ENCODE data around the gene GCGR. TPM values are rescaled to one million over a fixed set of nuclear protein-coding genes. Genes with fewer than 3 reads are reported as not detected.
A peak's percentile ranks its signal among the peaks of the same experiment; 100 is the strongest.

Gene GCGR
- total RNA-seq, 1 donor from 2014 or later, result not detected

DNA sequence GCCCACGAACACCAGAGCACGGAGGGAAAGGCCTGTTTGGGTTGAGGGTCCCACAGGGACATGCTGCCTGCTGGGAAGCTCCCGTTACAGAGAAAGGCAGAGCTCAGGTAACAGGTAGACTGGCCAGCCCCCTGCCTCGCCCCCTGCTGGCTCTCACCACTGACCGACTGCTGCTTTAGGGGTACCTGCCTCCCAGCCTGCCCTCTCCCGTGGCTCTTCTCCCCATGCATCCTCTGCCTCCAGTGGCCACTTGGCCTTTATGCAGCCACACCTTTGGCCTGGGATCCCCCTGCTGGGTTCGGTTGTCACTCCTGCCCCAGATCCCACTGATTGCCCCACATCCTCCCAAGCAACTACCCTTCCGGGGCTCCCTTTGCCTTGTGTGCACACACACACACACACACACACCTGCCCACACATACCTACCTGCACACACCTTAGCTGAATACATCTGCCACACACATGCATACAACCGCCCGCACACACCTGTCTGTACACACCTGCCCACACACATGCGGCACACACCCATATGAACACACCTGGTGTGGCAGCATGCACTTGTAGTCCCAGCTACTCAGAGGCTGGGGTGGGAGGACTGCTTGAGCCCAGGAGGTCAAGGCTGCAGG, 22.0 kb downstream of the GCGR start:
- no peak for DNase-seq (ENCODE audit: low read depth)
- H3K4me3 ChIP-seq (ENCODE audit: low read depth, low read length), result no peak overlapping the region
- TF ChIP-seq, protein P1, sequence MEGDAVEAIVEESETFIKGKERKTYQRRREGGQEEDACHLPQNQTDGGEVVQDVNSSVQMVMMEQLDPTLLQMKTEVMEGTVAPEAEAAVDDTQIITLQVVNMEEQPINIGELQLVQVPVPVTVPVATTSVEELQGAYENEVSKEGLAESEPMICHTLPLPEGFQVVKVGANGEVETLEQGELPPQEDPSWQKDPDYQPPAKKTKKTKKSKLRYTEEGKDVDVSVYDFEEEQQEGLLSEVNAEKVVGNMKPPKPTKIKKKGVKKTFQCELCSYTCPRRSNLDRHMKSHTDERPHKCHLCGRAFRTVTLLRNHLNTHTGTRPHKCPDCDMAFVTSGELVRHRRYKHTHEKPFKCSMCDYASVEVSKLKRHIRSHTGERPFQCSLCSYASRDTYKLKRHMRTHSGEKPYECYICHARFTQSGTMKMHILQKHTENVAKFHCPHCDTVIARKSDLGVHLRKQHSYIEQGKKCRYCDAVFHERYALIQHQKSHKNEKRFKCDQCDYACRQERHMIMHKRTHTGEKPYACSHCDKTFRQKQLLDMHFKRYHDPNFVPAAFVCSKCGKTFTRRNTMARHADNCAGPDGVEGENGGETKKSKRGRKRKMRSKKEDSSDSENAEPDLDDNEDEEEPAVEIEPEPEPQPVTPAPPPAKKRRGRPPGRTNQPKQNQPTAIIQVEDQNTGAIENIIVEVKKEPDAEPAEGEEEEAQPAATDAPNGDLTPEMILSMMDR (conservative IDR thresholded peaks at IDR 0.05; ENCODE audit: low read depth, low read length), result no peak

DNA sequence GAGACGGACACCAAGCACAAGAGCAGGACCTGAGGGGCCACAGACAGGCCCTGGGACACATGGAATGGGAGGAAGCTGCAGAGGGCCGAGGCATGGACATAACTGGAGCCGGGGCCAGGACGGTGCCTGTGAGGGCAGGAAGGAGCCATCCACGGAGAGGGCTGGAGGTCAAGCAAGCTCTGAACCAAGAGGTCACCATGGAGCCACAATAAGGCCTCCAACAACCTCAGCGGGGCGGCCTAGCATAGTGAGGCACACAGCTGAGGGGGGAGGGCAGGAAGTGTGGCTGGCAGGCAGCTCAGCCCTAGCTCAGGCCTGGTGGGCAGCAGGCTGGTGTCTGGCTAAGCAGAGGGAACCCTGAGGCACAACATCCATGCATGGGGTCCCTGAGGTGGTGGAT, 24.7 kb downstream of the GCGR start:
- no peak for DNase-seq (ENCODE audit: low read depth)
- TF ChIP-seq, protein P1 (conservative IDR thresholded peaks at IDR 0.05; ENCODE audit: low read depth, low read length), result no peak
- H3K4me3 ChIP-seq (ENCODE audit: low read depth, low read length), result no peak overlapping the region

DNA sequence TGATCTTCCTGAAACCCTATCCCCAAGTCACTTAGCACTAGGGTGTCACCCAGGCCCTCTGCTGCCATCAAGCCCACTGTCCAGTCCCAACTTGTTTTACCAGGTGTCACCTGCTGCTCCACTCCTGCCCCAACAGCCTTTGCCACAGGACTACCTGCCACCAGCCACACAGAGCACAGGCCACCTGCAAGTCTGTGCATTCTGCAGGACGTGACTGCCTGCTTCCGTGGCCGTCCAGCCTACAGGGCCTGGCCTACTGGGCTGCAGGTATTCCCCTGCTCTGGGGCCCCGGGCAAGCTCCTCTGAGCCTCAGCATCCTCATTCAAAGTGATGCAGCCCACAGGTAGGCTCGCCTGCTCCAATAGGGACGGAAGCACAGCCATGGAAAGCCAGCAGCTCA, 25.9 kb downstream of the GCGR start:
- TF ChIP-seq, protein P1 (conservative IDR thresholded peaks at IDR 0.05; ENCODE audit: low read depth, low read length), result no peak
- DNase-seq (ENCODE audit: low read depth), result no peak
- no peak overlapping the region for H3K4me3 ChIP-seq (ENCODE audit: low read depth, low read length)

DNA sequence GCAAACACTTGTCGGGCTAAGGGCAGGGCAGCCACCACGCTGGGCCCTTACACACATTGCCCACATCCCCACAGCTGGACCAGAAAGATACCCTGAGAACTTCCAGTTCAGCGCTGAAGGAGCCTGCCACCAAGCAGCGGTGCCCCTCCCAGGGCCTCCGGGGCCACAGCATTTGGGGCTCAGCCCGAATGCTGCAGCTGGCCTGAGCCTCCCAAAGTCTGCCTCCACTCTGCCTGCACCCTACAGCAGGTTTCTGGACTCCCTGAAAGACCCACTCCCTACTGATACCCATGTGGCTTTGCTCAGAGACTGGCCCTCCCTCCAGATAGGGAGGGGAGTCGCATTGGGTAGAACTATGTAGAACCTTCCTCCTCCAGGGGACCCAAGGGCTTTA, 27.6 kb downstream of the GCGR start:
- DNase-seq (ENCODE audit: low read depth), result no peak
- peak overlapping the region; percentile 77 for H3K4me3 ChIP-seq (ENCODE audit: low read depth, low read length)

DNA sequence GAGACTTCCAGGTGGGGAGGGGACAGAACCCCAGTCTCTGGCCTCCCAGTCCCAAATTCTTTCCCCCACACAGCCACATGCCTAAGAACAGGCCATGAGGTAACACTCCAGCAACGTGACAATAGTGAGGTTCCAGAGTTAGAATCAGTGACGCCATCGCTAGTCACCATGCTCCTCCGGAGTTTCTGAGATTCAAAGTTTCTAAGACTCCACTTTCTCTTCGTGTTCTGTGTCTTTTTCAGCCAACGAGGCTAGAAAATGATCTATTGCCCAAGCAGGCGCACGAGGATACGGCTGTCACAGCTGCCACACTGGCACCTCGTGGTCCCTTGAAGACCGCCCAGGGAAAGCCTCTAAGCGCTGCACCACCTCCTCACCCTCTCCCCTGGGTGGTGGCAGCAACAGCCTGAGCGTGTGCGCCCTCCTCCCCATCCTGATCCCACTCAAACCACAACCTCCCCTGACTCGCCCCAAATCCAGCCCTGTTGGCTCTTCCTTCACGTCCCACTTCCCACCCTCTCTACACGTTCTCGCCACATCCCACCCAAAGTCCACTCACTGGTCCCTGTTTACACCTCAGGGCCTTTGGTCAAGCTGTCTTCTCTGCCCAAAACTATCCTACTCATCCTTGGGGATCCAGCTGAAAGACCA, 28.1 kb downstream of the GCGR start:
- no peak for DNase-seq (ENCODE audit: low read depth)
- TF ChIP-seq, protein P1 (conservative IDR thresholded peaks at IDR 0.05; ENCODE audit: low read depth, low read length), result no peak
- peak overlapping the region; percentile 77 for H3K4me3 ChIP-seq (ENCODE audit: low read depth, low read length)

More for the DNA sequence above, 27.6 kb downstream of the GCGR start:
- TF ChIP-seq, protein P1 (conservative IDR thresholded peaks at IDR 0.05; ENCODE audit: low read depth, low read length), result no peak

DNA sequence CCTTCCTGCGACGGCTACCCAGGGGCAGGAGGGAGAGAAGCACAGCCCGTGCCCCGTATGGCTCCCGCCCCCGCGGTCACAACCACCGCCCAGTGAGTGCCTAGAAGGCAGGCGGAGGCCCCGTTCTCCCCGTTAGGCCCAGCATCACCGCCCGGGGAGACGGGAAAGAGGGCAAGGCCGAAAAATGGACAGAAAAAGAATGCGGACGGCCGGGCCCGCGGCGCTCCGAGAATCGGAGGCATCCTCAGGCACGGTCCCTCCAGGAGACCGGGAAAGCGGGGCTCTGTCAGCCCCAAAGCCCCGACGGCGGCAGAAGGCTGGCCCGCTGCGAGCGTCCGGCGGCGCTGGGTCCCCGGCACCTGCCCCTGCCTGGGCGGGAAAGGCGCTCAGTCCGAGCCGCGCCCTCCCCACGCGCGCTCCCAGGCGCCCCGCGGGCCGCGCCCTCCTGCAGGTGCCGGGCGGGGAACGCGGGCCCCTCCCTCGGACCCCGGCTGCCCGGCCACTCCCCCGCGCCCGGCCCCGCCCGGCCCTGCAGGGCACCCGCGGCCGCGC, 28.7 kb downstream of the GCGR start:
- TF ChIP-seq, protein P1 (conservative IDR thresholded peaks at IDR 0.05; ENCODE audit: low read depth, low read length), result no peak
- H3K4me3 ChIP-seq (ENCODE audit: low read depth, low read length), result peak overlapping the region; percentile 77
- DNase-seq (ENCODE audit: low read depth), result no peak

All from epithelial cell of proximal tubule (primary cell).